ENCODE data around the gene ANKRD24. TPM values are rescaled to one million over a fixed set of nuclear protein-coding genes. Genes with fewer than 3 reads are reported as not detected.
A peak's percentile ranks its signal among the peaks of the same experiment; 100 is the strongest.

Gene ANKRD24
- total and polyA plus RNA-seq, 2 of the 13 experiments (the other 11 are each of a cell fraction or from before 2014, with no cell fraction given), result 0.13 to 0.24 TPM

GRCh38 chr19:4172861-4173473 is 9.5 kb upstream of the ANKRD24 start (continued):
- TF ChIP-seq CENPT (CRISPR knock-in tag; IDR thresholded peaks at IDR 0.05; ENCODE audit: low read depth) (no peak), KDM2A (CRISPR knock-in tag; IDR thresholded peaks at IDR 0.05; ENCODE audit: borderline replicate concordance, low read depth) (peak; percentile 86), BCL3 (CRISPR knock-in tag; IDR thresholded peaks at IDR 0.05) (no peak), KLF11 (CRISPR knock-in tag; IDR thresholded peaks at IDR 0.05) (peak; percentile 80; the same call in 1 of the 2 replicates), ZNF10 (CRISPR knock-in tag; IDR thresholded peaks at IDR 0.05; ENCODE audit: borderline replicate concordance, low read depth) (no peak), CHCHD3 (CRISPR knock-in tag; IDR thresholded peaks at IDR 0.05) (no peak), FOXK2 (IDR thresholded peaks at IDR 0.05) (no peak)
- TF ChIP-seq, protein P1, sequence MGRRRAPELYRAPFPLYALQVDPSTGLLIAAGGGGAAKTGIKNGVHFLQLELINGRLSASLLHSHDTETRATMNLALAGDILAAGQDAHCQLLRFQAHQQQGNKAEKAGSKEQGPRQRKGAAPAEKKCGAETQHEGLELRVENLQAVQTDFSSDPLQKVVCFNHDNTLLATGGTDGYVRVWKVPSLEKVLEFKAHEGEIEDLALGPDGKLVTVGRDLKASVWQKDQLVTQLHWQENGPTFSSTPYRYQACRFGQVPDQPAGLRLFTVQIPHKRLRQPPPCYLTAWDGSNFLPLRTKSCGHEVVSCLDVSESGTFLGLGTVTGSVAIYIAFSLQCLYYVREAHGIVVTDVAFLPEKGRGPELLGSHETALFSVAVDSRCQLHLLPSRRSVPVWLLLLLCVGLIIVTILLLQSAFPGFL (CRISPR knock-in tag; IDR thresholded peaks at IDR 0.05), result no peak
- TF ChIP-seq, protein P2, sequence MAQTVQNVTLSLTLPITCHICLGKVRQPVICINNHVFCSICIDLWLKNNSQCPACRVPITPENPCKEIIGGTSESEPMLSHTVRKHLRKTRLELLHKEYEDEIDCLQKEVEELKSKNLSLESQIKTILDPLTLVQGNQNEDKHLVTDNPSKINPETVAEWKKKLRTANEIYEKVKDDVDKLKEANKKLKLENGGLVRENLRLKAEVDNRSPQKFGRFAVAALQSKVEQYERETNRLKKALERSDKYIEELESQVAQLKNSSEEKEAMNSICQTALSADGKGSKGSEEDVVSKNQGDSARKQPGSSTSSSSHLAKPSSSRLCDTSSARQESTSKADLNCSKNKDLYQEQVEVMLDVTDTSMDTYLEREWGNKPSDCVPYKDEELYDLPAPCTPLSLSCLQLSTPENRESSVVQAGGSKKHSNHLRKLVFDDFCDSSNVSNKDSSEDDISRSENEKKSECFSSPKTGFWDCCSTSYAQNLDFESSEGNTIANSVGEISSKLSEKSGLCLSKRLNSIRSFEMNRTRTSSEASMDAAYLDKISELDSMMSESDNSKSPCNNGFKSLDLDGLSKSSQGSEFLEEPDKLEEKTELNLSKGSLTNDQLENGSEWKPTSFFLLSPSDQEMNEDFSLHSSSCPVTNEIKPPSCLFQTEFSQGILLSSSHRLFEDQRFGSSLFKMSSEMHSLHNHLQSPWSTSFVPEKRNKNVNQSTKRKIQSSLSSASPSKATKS (CRISPR knock-in tag; IDR thresholded peaks at IDR 0.05), result no peak
- TF ChIP-seq, protein P3, sequence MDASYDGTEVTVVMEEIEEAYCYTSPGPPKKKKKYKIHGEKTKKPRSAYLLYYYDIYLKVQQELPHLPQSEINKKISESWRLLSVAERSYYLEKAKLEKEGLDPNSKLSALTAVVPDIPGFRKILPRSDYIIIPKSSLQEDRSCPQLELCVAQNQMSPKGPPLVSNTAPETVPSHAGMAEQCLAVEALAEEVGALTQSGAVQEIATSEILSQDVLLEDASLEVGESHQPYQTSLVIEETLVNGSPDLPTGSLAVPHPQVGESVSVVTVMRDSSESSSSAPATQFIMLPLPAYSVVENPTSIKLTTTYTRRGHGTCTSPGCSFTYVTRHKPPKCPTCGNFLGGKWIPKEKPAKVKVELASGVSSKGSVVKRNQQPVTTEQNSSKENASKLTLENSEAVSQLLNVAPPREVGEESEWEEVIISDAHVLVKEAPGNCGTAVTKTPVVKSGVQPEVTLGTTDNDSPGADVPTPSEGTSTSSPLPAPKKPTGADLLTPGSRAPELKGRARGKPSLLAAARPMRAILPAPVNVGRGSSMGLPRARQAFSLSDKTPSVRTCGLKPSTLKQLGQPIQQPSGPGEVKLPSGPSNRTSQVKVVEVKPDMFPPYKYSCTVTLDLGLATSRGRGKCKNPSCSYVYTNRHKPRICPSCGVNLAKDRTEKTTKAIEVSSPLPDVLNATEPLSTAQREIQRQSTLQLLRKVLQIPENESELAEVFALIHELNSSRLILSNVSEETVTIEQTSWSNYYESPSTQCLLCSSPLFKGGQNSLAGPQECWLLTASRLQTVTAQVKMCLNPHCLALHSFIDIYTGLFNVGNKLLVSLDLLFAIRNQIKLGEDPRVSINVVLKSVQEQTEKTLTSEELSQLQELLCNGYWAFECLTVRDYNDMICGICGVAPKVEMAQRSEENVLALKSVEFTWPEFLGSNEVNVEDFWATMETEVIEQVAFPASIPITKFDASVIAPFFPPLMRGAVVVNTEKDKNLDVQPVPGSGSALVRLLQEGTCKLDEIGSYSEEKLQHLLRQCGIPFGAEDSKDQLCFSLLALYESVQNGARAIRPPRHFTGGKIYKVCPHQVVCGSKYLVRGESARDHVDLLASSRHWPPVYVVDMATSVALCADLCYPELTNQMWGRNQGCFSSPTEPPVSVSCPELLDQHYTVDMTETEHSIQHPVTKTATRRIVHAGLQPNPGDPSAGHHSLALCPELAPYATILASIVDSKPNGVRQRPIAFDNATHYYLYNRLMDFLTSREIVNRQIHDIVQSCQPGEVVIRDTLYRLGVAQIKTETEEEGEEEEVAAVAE (CRISPR knock-in tag; IDR thresholded peaks at IDR 0.05; ENCODE audit: borderline replicate concordance), result peak; percentile 86; the same call in 1 of the 2 replicates
- TF ChIP-seq, protein P4, sequence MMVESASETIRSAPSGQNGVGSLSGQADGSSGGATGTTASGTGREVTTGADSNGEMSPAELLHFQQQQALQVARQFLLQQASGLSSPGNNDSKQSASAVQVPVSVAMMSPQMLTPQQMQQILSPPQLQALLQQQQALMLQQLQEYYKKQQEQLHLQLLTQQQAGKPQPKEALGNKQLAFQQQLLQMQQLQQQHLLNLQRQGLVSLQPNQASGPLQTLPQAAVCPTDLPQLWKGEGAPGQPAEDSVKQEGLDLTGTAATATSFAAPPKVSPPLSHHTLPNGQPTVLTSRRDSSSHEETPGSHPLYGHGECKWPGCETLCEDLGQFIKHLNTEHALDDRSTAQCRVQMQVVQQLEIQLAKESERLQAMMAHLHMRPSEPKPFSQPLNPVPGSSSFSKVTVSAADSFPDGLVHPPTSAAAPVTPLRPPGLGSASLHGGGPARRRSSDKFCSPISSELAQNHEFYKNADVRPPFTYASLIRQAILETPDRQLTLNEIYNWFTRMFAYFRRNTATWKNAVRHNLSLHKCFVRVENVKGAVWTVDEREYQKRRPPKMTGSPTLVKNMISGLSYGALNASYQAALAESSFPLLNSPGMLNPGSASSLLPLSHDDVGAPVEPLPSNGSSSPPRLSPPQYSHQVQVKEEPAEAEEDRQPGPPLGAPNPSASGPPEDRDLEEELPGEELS (CRISPR knock-in tag; IDR thresholded peaks at IDR 0.05), result no peak
- TF ChIP-seq, protein P5, sequence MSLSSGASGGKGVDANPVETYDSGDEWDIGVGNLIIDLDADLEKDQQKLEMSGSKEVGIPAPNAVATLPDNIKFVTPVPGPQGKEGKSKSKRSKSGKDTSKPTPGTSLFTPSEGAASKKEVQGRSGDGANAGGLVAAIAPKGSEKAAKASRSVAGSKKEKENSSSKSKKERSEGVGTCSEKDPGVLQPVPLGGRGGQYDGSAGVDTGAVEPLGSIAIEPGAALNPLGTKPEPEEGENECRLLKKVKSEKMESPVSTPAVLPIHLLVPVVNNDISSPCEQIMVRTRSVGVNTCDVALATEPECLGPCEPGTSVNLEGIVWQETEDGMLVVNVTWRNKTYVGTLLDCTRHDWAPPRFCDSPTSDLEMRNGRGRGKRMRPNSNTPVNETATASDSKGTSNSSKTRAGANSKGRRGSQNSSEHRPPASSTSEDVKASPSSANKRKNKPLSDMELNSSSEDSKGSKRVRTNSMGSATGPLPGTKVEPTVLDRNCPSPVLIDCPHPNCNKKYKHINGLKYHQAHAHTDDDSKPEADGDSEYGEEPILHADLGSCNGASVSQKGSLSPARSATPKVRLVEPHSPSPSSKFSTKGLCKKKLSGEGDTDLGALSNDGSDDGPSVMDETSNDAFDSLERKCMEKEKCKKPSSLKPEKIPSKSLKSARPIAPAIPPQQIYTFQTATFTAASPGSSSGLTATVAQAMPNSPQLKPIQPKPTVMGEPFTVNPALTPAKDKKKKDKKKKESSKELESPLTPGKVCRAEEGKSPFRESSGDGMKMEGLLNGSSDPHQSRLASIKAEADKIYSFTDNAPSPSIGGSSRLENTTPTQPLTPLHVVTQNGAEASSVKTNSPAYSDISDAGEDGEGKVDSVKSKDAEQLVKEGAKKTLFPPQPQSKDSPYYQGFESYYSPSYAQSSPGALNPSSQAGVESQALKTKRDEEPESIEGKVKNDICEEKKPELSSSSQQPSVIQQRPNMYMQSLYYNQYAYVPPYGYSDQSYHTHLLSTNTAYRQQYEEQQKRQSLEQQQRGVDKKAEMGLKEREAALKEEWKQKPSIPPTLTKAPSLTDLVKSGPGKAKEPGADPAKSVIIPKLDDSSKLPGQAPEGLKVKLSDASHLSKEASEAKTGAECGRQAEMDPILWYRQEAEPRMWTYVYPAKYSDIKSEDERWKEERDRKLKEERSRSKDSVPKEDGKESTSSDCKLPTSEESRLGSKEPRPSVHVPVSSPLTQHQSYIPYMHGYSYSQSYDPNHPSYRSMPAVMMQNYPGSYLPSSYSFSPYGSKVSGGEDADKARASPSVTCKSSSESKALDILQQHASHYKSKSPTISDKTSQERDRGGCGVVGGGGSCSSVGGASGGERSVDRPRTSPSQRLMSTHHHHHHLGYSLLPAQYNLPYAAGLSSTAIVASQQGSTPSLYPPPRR (CRISPR knock-in tag; IDR thresholded peaks at IDR 0.05; ENCODE audit: borderline replicate concordance), result no peak
